Kidney (tissue), 14 donors: ENCODE data around the gene TANC1. TPM values are rescaled to one million over a fixed set of nuclear protein-coding genes. Genes with fewer than 3 reads are reported as not detected.

Source experiments
- DNase-seq, 5 donors: peaks; one replicate each; pipeline ENCODE4 v3.0.0-alpha.2; 2013 to 2020
- FAIRE-seq: peaks from 2 replicates; lab custom pipeline; 2012; peaks lifted over from hg19 to GRCh38; lab: Jason Lieb, UNC
- H3K27ac ChIP-seq, 2 donors: one replicate each; pipeline ENCODE4 v1.7.0; 2013; ENCODE audit warnings: low read depth in 2 of 2, low read length in 2 of 2, inconsistent platforms in 1 of 2
- H3K27me3 ChIP-seq: one replicate; pipeline ENCODE4 v1.7.1; 2013; ENCODE audit warnings: low read length, inconsistent platforms; ENCODE audit not compliant: control insufficient read depth, insufficient read depth
- H3K36me3 ChIP-seq, 3 donors: one replicate each; pipeline versions ENCODE4 v1.7.0 to v1.7.1; 2013; ENCODE audit warnings: low read length in 3 of 3, control low read depth in 1 of 3, inconsistent platforms in 1 of 3; ENCODE audit not compliant: insufficient read depth in 3 of 3, control insufficient read depth in 2 of 3
- H3K4me1 ChIP-seq, 3 donors: one replicate each; pipeline versions ENCODE4 v1.7.0 to v1.7.1; 2013; ENCODE audit warnings: low read length in 3 of 3, inconsistent platforms in 1 of 3, low read depth in 1 of 3; ENCODE audit not compliant: control insufficient read depth in 2 of 3, insufficient read depth in 2 of 3
- H3K4me3 ChIP-seq, 3 donors: one replicate each; pipeline versions ENCODE4 v1.7.0 to v1.8.1; 2013; ENCODE audit warnings: low read length in 3 of 3, control low read depth in 1 of 3, inconsistent platforms in 1 of 3
- H3K9ac ChIP-seq, 3 donors: one replicate each; pipeline versions ENCODE4 v1.7.0 to v1.7.1; 2013; ENCODE audit warnings: low read length in 3 of 3, control low read depth in 1 of 3, inconsistent platforms in 1 of 3
- H3K9me3 ChIP-seq, 3 donors: one replicate each; pipeline versions ENCODE4 v1.7.0 to v1.7.1; 2013; ENCODE audit warnings: low read length in 3 of 3, control low read depth in 1 of 3, inconsistent platforms in 1 of 3; ENCODE audit not compliant: control insufficient read depth in 2 of 3, insufficient read depth in 1 of 3
- CTCF ChIP-seq: IDR thresholded peaks from 3 replicates; pipeline ENCODE4 v1.5.1; 2012; ENCODE audit warnings: mild to moderate bottlenecking, moderate library complexity, borderline replicate concordance; ENCODE audit not compliant: insufficient read depth; ENCODE audit errors: extremely low read depth
- intact Hi-C: fragments of 100-400 bp; cut with DNase I; formaldehyde crosslinking; loops from one replicate; pipeline ENCODE4 v1.11.1; 2022
- polyA plus RNA-seq: library from polyadenylated mRNA; stranded (reverse); fragments of 350-450 nt; fragmentation: Illumina TruSeq; extraction: RNeasy Lipid Tissue Mini Kit (QIAGEN cat#74804); gene quantifications from one replicate; pipeline ENCODE4 v1.2.3, GENCODE V29; 2014; ENCODE audit warnings: low read depth, low replicate concordance; ENCODE audit not compliant: insufficient read depth
- total RNA-seq: library from RNA; stranded (reverse); fragmentation: NEBNext Ultra II Directional; extraction: Animal tissue kit (Norgen Biotek cat#: 25700); gene quantifications from one replicate; pipeline ENCODE4 v1.2.1, GENCODE V29; 2021
- donor health status: control.
- donor health status: control.
- donor health status: control.
- donor health status: control.
- donor health status: control.
- donor health status: DM: yes; HTN: yes; CAD: no.
- donor health status: Normal renal cell carcinoma (clear cell type).

Gene TANC1
- total and polyA plus RNA-seq, 2 donors from 2014 or later = 9.2 to 39.0 TPM

GRCh38 chr2:159116922-159117321 lies 148.5 kb downstream of the TANC1 start:
- H3K27me3 ChIP-seq = no peaks in the 10 kb centered on the region
- FAIRE-seq (no peak), DNase-seq (no peak)
- H3K9me3 ChIP-seq = no peaks in the 10 kb centered on the region
- H3K9ac ChIP-seq = no peak overlapping the region
- H3K36me3 ChIP-seq = peaks cover 0 to 3% (median 0%) of the 10 kb centered on the region in 3 donors
- no peak overlapping the region for H3K4me3 ChIP-seq
- no peak for TF ChIP-seq CTCF
- H3K4me1 ChIP-seq = peaks cover 2 to 16% (median 6%) of the 10 kb centered on the region in 3 donors
- no peak overlapping the region for H3K27ac ChIP-seq
- intact Hi-C loops = loop anchor here (10.0 kb wide), 1 partner anchor 212 kb away; no protein-coding TSS in a partner anchor

GRCh38 chr2:159117658-159118057 lies 149.2 kb downstream of the TANC1 start:
- Histone ChIP-seq H3K9me3 (no peaks in the 10 kb centered on the region), H3K9ac (no peak overlapping the region), H3K36me3 (peaks cover 0 to 3% (median 0%) of the 10 kb centered on the region in 3 donors), H3K4me1 (peaks cover 2 to 16% (median 6%) of the 10 kb centered on the region in 3 donors), H3K27ac (no peak overlapping the region), H3K27me3 (no peaks in the 10 kb centered on the region), H3K4me3 (no peak overlapping the region)
- no peak for TF ChIP-seq CTCF
- no peak for FAIRE-seq
- intact Hi-C loops = loop anchor here (10.0 kb wide), 1 partner anchor 213 kb away; no protein-coding TSS in a partner anchor
- DNase-seq = no peak

GRCh38 chr2:159118115-159118858 lies 149.8 kb downstream of the TANC1 start:
- Histone ChIP-seq H3K36me3 (peaks cover 0 to 3% (median 2%) of the 10 kb centered on the region in 3 donors), H3K27me3 (no peaks in the 10 kb centered on the region), H3K9ac (peak overlapping the region in 2 of 3 donors; percentile 17 to 30), H3K27ac (no peak overlapping the region), H3K4me1 (peaks cover 2 to 16% (median 6%) of the 10 kb centered on the region in 3 donors), H3K4me3 (no peak overlapping the region), H3K9me3 (no peaks in the 10 kb centered on the region)
- TF ChIP-seq CTCF = peak; percentile 96
- DNase-seq (peak; percentile 88 to 96 (median 93)), FAIRE-seq (no peak)
- intact Hi-C loops = loop anchor here (10.0 kb wide), 1 partner anchor 213 kb away; no protein-coding TSS in a partner anchor
